SK-N-DZ (cell line): ENCODE data around the gene DAAM2.

ENCODE experiments used
- DNase-seq: peaks from one replicate; pipeline ENCODE4 v3.0.0-alpha.2; 2015; ENCODE audit warnings: low spot score

DAAM2 gene

DNA sequence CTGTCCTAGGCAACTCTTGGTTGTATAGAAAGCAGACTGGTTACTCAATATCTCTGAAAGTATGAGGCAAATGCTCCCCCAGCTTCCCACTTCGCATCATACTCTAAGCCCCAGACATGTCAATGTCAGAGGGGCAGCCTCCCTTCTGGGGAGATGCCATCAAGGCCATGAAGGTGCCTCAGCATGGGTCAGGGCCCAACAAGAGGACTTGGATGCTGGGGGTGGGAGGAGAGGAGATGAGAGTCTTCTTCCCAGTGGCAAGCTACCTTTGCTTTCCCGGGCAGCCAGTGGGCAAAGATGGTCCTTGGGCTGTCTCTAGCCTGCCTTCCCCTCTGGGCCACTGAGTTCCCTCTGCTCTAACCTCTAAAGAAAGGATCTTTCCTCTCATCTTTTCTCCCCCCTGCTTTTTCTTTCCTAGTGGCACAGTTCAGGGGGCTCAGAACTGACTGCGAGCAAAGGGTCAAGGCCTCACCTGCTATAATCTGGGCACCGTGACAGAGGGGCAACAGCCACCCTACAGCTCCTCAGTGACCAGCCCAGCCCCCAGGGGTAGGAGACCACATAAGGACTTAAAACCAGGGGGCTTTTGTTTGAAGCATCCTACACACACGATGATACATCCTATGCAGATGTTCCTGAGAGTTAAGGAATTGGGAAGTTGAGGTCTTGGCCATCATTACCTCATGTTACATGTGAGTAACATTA is 115.8 kb downstream of the DAAM2 start:
- no peak for DNase-seq

DNA sequence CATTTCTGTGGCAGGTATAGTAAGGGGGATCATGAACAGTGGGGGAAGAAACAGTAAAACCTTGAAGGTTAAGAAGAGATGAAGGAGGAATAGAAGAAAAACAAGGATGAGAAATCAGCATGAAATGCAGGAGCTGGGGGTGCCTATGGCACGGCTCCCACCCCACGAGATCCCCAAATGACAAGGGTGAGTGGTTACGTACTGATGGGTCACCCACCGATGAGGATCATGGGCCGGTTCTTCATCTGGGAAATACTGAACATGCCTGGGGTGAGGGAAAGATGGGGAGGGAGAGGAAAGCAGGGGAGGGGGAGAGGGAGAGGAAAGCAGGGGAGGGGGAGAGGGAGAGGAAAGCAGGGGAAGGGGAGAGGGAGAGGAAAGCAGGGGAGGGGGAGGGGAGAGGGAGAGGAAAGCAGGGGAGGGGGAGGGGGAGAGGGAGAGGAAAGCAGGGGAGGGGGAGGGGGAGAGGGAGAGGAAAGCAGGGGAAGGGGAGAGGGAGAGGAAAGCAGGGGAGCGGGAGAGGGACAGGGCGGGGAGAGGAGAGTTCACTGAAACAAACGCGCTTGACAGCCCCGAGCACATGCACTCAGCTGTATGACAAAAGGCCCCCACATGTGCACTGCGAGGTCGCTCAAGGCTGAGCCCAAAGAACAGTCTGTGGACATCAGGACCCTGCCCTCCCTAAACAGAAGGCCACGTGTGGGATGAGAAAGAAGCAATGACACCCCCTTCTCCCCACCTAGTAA is 116.8 kb downstream of the DAAM2 start:
- DNase-seq, result no peak

DNA sequence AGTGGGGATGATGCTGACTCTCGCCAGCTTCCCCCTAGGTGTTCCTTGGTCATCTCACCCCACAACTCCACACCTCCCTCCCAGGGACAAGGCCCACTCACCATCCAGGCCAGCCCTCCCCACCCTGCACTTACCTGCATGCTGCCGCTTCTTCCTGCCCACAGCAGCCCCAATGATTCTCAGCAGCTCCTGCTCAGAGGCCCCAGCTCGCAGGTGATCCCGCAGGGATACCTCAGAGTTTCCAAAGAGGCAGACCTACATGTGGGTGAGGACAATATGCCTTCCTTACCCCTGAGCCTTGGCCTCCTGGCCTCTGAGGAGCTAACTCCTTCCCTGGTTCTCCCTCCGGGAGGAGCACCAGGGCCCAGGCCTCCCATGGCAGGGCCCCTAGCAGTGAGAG is 117.5 kb downstream of the DAAM2 start:
- DNase-seq, result no peak

DNA sequence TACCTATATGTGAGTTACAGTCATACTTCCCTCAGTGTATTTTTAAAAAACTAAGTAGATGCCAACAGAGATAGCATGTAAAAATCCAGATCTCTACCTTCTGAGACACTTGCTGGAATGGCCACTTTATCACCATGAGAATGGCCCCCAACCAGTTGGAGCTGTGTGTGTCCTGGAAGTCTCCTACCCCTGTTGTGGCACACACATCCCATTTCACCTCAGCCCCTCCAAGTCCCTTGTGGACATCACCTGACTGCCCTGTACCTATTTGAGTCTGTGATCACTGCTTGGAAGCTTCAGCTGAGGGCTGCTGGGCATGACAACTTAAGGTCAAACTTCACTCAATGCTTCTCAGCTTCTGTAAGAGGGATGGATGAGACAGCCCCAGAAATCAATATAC is 118.0 kb downstream of the DAAM2 start:
- no peak for DNase-seq

DNA sequence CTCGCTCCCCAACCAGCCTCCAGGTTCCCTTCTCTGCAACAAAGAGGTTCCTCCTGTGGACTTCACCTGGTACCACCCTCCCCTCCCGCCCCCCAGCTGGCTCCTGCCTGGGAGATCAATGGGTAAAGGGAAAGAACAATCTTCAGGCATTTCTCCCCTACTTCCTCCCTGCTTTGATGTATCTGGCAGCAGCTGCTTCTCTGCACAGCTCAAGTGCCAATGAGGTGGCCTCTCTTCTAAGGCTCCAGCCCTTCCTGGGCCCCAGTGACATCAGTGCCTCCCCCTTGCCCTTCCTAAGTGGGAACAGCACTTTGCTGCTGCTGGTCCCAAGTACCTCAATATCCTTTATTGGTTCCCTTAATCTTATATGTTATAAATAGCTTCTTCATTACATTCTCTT is 118.6 kb downstream of the DAAM2 start:
- no peak for DNase-seq

DNA sequence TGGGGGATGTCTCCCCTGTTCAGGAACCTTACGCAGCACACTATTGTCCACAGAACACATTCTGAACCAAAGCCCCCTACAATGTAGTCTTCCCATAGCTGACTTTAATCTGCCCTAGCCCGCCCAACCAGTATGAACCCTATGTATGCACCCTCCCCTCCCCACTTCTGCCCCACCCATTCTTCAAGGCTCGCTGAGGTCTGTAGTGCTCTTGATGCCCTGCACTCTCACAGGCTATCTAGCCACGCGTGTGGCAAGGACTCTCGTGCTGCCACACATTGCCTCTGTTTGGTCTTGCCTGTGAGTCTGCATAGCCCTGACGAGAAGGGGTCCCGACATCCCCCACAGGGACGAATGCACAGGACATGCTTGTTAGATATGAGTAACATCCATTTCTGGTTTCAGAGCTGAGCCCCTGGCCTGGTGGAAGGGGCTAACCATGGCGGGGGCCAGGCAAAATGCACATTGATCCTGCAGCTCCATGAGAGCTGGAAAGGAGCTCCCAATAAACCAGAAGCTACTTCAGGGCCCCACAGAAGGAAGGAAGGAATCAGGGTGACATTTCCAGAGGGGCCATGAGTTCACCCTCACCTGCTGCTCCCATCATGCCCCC is 119.4 kb downstream of the DAAM2 start:
- no peak for DNase-seq

DNA sequence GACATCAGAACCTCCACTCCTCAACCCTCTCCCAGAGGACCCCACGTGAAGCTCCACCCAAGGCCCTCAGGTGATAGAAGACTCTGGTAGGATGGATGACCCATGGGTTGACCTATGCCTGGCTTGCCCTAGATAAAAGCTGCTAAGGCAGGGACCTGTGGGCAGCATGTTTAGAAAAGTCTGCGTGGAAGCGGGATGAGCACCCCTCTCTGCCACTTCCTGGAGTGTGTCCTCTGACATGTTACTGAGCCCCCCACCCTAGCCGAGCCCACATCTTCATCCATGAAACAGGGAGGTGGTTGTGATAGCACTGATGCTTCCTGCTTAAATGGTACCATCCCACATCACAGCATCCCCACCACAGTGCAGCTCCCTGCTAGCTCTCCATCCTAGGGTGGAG is 120.3 kb downstream of the DAAM2 start:
- DNase-seq, result no peak

DNA sequence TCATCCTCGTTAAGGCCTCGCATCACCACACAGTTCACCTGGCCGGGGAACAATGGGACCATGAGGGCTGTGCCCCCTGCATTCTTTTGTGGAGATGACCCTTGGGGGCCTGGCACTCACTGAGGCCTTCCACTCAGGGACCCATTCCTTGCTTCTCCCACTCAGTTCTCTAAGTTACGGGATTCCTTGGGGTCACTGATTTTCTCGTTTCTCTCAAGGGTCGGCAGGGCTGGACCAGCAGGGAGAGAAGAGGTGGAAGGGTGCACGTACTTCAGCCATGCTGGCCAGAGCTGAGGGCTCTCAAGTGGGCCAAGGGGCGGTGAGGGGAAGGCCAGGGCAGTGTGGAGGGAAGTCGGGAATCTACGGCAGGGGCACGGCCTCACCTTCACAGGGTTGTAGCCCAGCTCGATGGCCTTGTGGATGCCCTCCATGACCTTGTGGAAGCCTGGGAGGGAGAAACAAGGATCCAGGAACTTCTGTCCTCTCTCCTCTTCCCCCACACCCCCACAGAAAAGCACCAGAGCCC is 121.3 kb downstream of the DAAM2 start:
- DNase-seq, result no peak

DNA sequence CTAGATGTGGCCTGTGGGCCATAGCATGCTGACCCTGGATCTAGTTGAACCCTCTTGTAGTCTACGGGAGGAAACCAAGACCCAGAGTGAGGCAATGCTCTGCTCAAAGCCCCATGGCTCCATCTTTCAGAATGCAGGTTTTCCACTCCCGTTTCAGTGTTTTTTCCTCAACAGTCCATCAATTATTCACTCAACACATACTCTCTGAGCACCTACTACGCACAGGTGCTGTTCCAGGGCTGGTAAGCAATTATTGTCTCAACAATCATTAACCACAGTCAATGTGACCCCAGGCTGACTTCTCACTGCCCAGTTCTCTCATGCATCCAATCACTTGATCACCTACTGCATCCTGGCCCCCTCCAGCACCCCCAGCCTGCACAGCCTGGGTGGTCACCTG is 122.1 kb downstream of the DAAM2 start:
- no peak for DNase-seq

DNA sequence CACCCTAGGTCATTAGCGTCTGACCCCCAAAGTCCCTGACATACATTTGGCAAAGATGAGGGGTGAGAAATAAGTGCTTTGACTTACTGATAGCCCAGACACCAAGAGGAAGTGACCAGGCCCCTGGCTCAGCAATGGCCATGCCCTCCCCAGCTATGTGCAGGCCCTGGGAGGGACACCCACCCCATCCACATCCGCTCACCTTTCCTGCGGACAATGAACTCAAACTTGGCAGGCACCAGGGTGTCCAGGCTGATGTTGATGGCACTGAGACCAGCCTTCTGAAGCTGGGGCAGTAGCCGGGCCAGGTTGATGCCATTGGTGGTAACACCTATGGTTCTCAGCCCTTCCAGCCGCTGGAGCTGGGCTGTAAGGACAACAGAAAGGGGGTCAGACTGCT is 123.7 kb downstream of the DAAM2 start:
- no peak for DNase-seq

DNA sequence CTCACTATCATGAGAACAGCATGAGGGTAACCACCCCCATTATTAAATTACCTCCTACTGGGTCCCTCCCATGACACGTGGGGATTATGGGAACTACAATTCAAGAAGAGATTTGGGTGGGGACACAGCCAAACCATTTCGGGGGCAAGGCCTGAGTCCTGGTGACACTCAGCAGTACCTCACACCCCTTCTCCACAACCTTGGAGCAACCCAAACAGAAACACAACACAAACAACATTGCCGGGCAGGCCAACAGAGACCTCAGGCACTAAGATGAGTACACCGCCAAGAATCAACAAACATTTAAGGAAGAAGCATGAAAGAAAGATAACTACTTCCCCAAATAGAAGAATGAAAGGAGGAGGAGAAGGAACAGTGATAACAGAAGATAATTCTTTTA is 125.2 kb downstream of the DAAM2 start:
- no peak for DNase-seq

DNA sequence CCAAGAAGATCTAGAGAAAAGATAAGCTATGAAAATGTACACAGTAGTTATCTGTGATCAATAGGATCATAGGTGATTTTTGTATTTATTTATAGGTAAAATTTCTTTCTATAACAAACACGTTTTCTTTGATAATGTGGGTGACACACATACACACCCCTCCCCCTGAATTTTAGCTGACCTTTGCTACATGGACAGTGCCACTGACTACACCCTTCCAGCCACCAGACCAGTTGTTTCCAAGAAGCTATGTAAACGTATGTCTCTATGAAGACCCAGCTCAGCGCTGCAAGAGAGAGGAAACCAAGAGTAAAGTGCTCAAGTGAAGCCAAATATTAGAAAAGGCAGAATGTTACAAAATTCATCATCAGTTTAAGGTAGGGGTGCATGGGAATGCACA is 125.8 kb downstream of the DAAM2 start:
- DNase-seq, result no peak

DNA sequence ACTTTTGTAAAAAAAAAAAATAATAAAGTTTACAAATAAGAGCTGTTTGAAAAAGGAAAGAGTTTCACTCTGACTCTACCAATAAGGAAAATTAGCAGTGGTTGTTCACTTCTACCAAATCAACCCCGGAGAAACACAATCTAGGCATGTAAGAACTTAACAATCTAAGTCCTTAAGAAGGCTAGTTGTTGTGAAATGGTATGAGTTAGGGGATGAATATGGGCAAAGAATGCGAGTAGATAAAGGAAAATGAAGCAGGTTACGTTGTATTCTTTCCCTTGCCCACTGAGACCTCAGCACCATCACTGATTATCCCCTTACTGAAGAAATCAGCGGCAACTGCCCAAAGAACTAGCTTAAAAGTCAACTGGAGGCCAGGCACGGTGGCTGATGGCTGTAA is 126.7 kb downstream of the DAAM2 start:
- no peak for DNase-seq

DNA sequence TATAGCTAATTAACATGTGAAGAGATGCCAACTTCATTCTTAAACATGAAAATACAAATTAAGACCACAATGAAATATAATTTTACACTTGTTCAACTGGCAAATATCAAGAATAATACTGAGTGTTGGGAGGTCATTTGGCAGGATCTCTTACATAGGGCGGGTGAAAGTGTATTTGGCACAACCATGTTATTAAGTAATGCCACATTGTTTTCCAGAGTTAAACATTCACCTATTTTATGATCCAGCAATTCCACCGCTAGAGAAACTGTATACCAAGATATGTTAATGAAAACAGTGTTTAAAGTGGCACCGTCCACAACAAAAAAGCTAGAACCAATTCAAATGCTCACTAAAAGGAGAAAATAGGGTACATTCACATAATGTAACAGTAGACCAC is 128.0 kb downstream of the DAAM2 start:
- DNase-seq, result no peak

DNA sequence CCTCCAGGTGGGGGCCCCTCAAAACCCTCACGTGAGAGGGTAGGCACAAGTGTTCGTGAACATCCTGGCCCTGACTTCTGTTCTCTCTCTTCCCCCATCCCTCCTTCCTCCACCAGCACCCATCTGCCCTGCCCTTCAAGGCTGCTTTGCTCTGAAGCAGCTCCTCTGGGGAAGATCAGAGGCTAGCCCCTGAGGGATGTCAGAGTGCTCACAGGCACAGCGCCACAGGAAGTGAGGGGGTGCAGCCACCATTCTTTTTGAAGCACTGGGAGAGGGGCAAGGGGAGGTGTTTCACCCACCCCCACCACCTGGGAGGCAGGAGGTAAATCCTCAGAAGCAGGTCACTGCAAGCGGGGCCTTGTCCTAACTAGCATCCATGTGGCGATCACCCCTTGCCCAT is 130.6 kb downstream of the DAAM2 start:
- no peak for DNase-seq

DNA sequence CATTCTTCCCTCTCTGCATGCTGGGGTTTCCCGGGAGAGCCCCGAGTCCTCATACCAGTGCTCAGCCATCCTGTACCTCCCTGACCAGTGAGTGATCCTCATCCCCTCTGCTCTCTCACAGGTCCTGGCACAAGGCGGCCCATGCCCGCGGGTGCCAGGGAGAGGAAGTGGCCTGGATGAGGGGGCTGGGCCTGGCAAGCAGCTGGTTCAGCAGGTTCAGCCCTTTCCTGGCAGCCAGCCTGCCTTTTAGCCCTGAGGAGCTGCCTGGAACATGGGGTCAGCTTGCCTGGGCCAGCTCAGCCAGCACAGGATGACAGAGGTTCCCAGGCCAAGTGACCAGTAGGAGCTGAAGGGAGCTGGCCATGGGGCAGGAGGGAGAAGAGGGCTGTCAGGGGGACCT is 131.2 kb downstream of the DAAM2 start:
- no peak for DNase-seq

DNA sequence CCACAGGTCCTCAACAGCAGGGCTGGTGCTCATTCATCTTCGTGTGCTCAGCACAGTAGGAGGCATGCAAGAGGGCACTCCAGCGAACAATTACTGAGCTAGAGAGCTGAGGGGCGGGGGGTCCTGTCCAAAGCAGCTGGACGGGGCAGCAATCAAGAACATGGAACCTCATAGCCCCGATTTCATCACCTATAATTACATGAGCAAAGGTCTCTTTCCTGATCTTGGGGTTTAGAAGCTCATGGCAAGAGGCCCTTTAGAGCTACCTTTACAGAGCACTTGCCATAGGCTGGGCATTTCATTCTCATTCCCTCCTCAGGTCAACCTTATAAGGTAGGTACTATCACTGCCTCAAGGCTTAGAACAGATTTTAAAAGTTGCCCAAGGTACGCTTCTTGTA is 131.7 kb downstream of the DAAM2 start:
- DNase-seq, result no peak

DNA sequence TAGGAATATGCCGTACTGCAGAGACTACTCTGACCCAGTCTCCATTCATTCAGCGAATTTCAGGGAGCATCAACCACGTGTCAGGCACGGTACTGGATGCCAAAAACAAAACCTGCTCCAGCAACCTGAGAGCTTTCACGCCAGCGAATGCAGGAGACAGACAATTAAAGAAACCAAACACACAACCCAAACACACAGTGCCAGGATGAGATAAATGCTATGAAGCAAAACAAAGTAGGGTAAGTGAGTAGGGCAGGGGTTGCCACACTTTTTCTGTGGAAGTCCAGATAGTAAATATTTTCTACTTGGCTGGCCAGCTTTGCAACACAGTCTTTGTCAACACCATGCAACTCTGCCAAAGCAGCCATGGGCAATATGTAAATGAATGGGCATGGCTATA is 132.1 kb downstream of the DAAM2 start:
- no peak for DNase-seq

DNA sequence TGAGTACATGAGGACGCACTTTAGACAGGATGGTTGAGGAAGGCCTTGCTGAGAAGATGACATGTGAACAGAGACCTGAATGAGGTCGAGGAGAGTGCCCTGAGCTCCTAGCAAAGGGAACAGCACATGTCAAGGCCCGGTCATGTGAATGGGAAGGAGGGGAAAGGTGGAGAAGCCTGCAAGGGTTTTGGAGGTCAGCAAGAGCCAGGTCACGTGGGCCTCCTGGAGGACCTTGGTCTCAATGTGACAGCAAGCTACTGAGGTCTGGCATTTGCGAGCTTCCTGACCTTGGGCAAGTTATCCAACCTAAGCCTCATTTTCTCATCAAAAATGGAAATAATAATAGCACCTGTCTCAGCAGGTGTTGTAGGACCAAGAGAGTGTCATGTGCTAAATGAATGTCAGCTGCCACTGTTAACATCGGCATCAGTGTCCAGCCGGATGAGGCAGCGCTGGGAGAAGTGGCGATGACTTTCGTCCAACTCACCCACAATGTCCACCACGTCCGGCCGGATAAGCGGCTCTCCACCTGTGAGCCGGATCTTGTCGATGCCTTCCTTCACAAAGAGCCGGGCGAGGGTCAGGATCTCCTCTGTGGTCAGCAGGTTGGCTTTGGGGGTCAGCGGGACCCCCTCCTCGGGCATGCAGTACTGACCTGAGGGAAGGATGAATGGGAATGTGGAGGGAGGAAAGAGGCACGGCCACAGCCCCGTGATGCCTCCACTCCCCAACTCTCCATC is 133.2 kb downstream of the DAAM2 start:
- DNase-seq, result no peak

DNA sequence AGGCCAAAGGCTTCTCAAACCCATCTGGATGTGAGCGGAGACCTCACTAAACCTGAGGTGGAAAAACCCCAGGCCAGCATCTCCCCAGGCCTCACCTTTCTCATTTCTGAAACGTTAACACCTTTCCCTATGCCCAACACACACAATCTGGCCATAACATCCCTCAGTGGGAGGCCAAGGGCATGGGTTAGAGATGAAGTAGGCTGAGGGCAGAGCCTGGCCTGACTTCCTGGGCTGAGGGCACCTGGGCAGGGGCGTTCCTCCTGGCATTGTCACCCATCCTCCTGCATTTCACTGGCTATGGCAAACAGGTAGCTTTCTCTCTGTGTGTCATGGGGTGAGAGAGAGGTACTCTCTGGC is 133.7 kb downstream of the DAAM2 start:
- no peak for DNase-seq

DNA sequence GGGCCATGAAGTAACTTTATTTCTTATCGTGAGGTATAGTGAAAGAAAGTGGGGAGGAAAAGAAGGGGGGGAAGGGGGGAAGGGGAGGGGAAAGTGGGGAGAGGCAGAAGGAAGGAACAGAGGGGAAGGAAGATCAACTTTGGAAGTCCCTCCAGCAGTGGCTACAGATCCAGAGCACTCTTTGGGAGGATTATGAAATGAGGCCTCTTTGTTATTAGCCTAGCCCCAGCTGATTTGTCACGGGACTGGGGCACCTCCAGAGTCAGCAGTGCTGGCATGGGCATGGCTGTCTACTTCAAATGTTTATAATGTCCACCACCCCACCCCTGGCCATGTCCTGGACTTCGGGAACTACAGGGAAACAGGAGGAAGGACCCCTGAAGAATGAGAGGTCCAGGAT is 134.5 kb downstream of the DAAM2 start:
- DNase-seq, result no peak

DNA sequence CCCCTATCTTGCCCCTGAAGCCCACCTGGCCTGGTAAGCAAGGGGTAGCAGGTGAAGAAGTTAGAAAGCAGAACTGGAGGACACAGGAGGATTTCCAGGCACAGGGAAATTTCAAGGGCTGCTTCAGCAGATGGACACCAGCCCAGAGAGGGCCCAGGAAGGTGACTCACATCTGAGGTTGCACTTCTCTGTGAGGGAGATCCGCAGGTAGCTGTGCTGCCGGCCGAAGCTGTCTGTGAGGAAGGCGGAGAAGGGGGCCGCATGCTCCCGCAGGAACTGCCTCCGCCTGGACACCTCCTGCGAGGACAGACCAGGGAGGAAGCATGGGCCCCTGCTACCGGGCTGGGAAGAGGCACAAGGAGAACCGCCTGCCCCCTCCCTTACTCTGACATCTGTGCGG is 135.0 kb downstream of the DAAM2 start:
- DNase-seq, result no peak
